Astrocyte (in vitro differentiated cells and primary cell): Measurements from ENCODE around the gene TRMT13.

Experiments
- CTCF ChIP-seq: IDR thresholded peaks from 2 replicates; pipeline ENCODE4 v1.5.1; 2011; ENCODE audit warnings: low read depth, mild to moderate bottlenecking, inconsistent platforms, low read length, moderate library complexity; ENCODE audit not compliant: insufficient read depth
- EZH2 ChIP-seq: IDR thresholded peaks from 2 replicates; pipeline ENCODE4 v1.6.1; 2012; ENCODE audit warnings: mild to moderate bottlenecking, low read length, inconsistent platforms; ENCODE audit not compliant: insufficient read depth

- no peak for TF ChIP-seq CTCF
- TF ChIP-seq EZH2: no peak
These were observed 12.2 kb downstream of the TRMT13 start for GRCh38 chr1:100145116-100145515.
